ENCODE data around the gene CHIC2.
A peak's percentile ranks its signal among the peaks of the same experiment; 100 is the strongest.
"Not testable (repeated sequence)": the region's sequence is repeated elsewhere in the genome, so short reads cannot be mapped to it uniquely, and the experiment has no call there.

The CHIC2 gene

GRCh38 chr4:54064317-54065111, at the start of gene CHIC2:
TSS of gene CHIC2 (minus strand) at chr4:54064605. CDS start at chr4:54064300, 305 bp downstream.
- DNase-seq, result peak; percentile 86

GRCh38 chr4:54113206-54113605, 48.8 kb upstream of the CHIC2 start:
- not testable (repeated sequence) for DNase-seq

GRCh38 chr4:54110019-54110416, 45.6 kb upstream of the CHIC2 start:
- DNase-seq, result no peak

- no peak for DNase-seq
These were observed 45.0 kb upstream of the CHIC2 start for GRCh38 chr4:54109241-54110018.

GRCh38 chr4:54107951-54108748, 43.7 kb upstream of the CHIC2 start:
- no peak for DNase-seq

- DNase-seq, result no peak
These were observed 40.5 kb upstream of the CHIC2 start for GRCh38 chr4:54104907-54105306.

GRCh38 chr4:54103190-54103574, 38.8 kb upstream of the CHIC2 start:
- DNase-seq, result no peak

GRCh38 chr4:54102531-54103106, 38.2 kb upstream of the CHIC2 start:
- no peak for DNase-seq

- DNase-seq, result no peak
These were observed 37.0 kb upstream of the CHIC2 start for GRCh38 chr4:54101190-54102041.

GRCh38 chr4:54100595-54101189, 36.3 kb upstream of the CHIC2 start:
- DNase-seq, result no peak

- no peak for DNase-seq
These were observed 35.6 kb upstream of the CHIC2 start, which contains the start of gene GSX2 for GRCh38 chr4:54099748-54100574. TSS of gene GSX2 (plus strand) at chr4:54100163. CDS start at chr4:54100345, 182 bp downstream.

- DNase-seq, result no peak
These were observed 34.9 kb upstream of the CHIC2 start for GRCh38 chr4:54099287-54099747.

- DNase-seq, result no peak
These were observed 34.0 kb upstream of the CHIC2 start for GRCh38 chr4:54098375-54098774.

- no peak for DNase-seq
These were observed 32.7 kb upstream of the CHIC2 start for GRCh38 chr4:54097152-54097551.

GRCh38 chr4:54096295-54096962, 32.0 kb upstream of the CHIC2 start:
- no peak for DNase-seq

- DNase-seq, result no peak
These were observed 30.9 kb upstream of the CHIC2 start for GRCh38 chr4:54095110-54095825.

- no peak for DNase-seq
These were observed 30.0 kb upstream of the CHIC2 start for GRCh38 chr4:54094451-54094850.

GRCh38 chr4:54093324-54094240, 29.2 kb upstream of the CHIC2 start:
- no peak for DNase-seq
